WERI-Rb-1 (cell line): ENCODE data around the gene CELF2.

ENCODE experiments used
- DNase-seq: peaks from one replicate; pipeline ENCODE4 v3.0.0-alpha.2; 2020
- H3K27ac ChIP-seq: fragments of 250-450 bp; sonication (Bioruptor Pico); 2 replicates; pipeline ENCODE4 v1.5.1; 2020; ENCODE audit warnings: mild to moderate bottlenecking, moderate library complexity
- H3K27me3 ChIP-seq: fragments of 250-450 bp; sonication (Bioruptor Pico); 2 replicates; pipeline ENCODE4 v1.5.1; 2021; ENCODE audit warnings: mild to moderate bottlenecking, low read depth, moderate library complexity; ENCODE audit not compliant: insufficient read depth, severe bottlenecking
- H3K36me3 ChIP-seq: fragments of 250-450 bp; sonication (Bioruptor Pico); 2 replicates; pipeline ENCODE4 v1.5.1; 2020; ENCODE audit warnings: mild to moderate bottlenecking, moderate library complexity
- H3K4me3 ChIP-seq: 2 replicates; pipeline ENCODE4 v1.5.1; 2011; ENCODE audit warnings: low read depth, mild to moderate bottlenecking, control low read depth, low read length
- H3K9me3 ChIP-seq: fragments of 250-450 bp; sonication (Bioruptor Pico); 2 replicates; pipeline ENCODE4 v1.5.1; 2021; ENCODE audit warnings: mild to moderate bottlenecking, moderate library complexity; ENCODE audit not compliant: severe bottlenecking
- CTCF ChIP-seq: IDR thresholded peaks from 2 replicates; pipeline ENCODE4 v1.5.1; 2011; ENCODE audit warnings: low read depth, mild to moderate bottlenecking, control low read depth, inconsistent platforms, low read length

CELF2 gene

GRCh38 chr10:11224792-11225416 lies 207.2 kb downstream of the CELF2 start:
- Histone ChIP-seq H3K27me3 (no peaks in the 10 kb centered on the region), H3K36me3 (no peaks in the 10 kb centered on the region), H3K4me3 (no peak overlapping the region), H3K9me3 (no peaks in the 10 kb centered on the region), H3K27ac (no peak overlapping the region)
- no peak for DNase-seq
- no peak for TF ChIP-seq CTCF

- Histone ChIP-seq H3K27ac (no peak overlapping the region), H3K36me3 (no peaks in the 10 kb centered on the region), H3K4me3 (no peak overlapping the region), H3K27me3 (no peaks in the 10 kb centered on the region), H3K9me3 (no peaks in the 10 kb centered on the region)
- no peak for TF ChIP-seq CTCF
- no peak for DNase-seq
These were observed 208.3 kb downstream of the CELF2 start for GRCh38 chr10:11225935-11226334.

- Histone ChIP-seq H3K27ac (no peak overlapping the region), H3K36me3 (no peaks in the 10 kb centered on the region), H3K4me3 (no peak overlapping the region), H3K9me3 (no peaks in the 10 kb centered on the region), H3K27me3 (no peaks in the 10 kb centered on the region)
- DNase-seq: no peak
- TF ChIP-seq CTCF: no peak
These were observed 209.4 kb downstream of the CELF2 start for GRCh38 chr10:11227103-11227502.

DNA sequence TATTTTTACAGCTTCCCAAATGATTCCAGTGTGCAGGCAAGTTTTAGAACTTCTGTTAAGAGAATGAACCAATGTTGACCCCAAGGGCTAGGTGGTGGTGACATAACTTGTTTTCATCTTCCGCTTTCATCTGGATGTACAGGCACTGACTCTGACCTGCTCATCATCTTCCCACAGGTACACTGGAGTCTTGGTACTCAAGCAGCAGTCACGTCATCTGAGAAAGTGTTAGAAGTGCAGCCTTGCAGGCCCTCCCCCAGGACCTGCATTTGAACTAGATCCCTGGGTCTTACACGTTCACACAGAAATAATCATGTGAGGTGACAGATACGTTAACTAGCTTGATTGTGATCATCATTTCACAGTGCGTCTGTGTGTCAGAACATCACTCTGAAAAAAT lies 212.2 kb downstream of the CELF2 start:
- DNase-seq: no peak
- no peaks in the 10 kb centered on the region for H3K27me3 ChIP-seq
- no peaks in the 10 kb centered on the region for H3K9me3 ChIP-seq
- no peak for TF ChIP-seq CTCF
- H3K4me3 ChIP-seq: no peak overlapping the region
- no peak overlapping the region for H3K27ac ChIP-seq
- no peaks in the 10 kb centered on the region for H3K36me3 ChIP-seq

- Histone ChIP-seq H3K4me3 (no peak overlapping the region), H3K27me3 (no peaks in the 10 kb centered on the region), H3K36me3 (no peaks in the 10 kb centered on the region), H3K27ac (no peak overlapping the region), H3K9me3 (no peaks in the 10 kb centered on the region)
- TF ChIP-seq CTCF: no peak
- DNase-seq: no peak
These were observed 213.0 kb downstream of the CELF2 start for GRCh38 chr10:11230498-11231167.

DNA sequence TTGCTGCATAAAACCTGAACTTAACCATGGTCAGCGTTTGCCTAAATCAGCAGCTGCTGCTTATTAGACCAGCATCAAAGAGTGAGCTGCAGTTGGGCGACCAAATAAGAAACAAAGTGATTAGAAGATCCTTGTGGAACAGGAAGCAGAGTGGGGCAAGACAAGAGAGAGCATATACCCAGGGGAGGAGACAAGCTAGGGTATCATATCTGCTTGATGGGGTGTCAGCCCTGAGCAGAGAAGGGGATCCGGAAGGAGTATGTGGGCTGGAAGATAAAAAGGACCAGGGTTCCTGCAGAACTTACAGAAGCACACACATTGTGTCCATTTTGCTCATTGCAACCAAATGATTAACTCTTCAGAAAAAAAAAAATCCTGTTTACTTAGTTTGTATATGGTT lies 213.6 kb downstream of the CELF2 start:
- Histone ChIP-seq H3K27ac (no peak overlapping the region), H3K36me3 (no peaks in the 10 kb centered on the region), H3K27me3 (no peaks in the 10 kb centered on the region), H3K9me3 (no peaks in the 10 kb centered on the region), H3K4me3 (no peak overlapping the region)
- DNase-seq: no peak
- TF ChIP-seq CTCF: no peak
